GM21526 (cell line): Measurements from ENCODE around the gene STX7.
A peak's percentile ranks its signal among the peaks of the same experiment; 100 is the strongest.

Source experiments
- ATAC-seq: cut with Tn5 transposase; IDR thresholded peaks from one replicate; pipeline ENCODE4 v1.9.1; 2021; ENCODE audit warnings: moderate library complexity; ENCODE audit not compliant: unreplicated experiment, low FRiP score

STX7 gene

DNA sequence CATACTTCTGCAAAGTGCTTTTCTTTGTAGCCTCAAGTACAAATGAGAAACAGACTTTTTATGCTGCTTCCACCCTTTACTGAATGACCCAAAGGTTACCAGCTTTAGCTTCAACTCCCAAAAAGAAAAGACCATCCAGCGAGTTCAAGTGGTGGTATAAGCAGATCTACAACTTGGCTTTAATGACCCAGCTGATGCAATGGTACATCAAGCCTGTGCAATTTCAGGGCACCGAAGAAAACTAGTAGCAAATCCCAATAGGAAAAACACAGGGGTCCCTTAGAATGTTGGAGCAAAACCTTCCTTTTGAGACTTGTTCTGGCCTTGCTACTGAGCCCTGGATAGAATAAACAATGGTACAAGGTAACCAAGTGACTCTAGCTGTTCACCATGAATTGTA, 33.8 kb downstream of the STX7 start:
- no peak for ATAC-seq

DNA sequence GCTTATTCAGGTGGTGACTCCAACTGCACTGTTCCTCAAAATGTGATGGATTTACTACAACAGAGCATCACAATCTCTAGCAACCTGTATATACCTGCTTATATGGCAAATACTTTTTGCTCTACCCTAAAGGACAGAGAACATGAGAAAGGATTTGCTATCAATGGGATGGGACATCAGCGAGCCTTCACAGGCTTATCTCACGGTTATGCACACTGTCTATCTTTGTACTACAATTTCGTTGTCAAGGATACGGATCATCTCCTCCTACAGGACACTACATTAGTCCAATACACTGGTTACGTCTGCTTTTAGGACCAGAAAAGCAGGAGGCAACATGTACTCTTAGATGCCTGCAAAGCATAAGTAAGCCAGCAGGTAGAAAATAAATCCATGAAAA, 34.2 kb downstream of the STX7 start:
- no peak for ATAC-seq

DNA sequence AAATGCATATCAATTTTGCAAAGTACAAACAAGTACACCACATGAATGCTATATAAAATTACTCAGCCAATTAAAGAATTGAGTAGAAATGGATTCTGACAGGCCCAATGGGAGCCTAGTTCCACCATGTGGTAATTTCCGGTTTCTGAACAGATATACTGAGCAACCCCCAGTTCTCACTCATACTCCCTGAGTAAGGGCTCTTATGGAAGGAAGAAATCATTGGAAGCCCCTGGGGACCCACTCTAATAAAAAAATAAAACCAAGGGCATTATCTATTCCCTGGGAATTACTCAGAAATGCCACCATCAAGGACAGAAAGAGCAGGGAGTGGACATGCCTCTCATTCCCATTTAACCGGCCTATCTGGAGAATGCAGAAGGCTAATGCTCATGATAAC, 34.6 kb downstream of the STX7 start:
- no peak for ATAC-seq

DNA sequence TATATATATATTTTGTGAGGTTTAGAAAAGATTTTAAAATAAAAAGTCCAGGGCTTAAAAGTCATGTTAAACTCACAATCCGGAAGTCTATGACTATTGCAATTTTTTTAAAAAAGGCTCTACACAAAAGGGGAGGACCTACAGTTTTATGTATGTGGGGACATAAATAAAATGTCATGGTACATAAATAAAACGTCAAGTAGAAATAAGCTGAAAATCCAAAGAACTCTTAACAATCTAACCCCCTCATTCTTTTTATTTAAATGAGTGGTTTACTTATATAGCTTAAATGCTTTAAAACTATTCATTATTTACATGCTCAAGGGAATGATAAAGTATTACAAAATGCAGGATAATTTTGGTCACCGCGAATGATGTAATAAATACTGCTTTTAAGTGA, 36.2 kb downstream of the STX7 start:
- ATAC-seq = no peak

DNA sequence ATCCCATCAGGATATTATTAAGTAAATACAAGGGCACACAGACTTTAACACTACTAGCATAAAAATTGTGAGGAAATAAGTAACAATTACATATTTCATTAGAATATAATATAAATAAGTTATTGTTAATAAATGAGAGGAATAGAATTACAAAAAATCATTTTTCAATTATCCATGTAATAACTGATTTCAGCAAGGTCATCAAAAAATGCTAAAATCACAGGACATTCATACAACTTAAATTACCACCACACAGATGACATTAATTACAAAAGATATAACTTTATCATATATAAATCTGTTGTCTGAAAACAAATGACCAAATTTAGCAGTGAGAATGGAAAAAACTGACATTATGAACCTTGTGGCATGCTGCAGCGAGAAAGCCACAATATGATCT, 37.0 kb downstream of the STX7 start:
- no peak for ATAC-seq

GRCh38 chr6:132471787-132472186, 41.1 kb downstream of the STX7 start:
- no peak for ATAC-seq

- no peak for ATAC-seq
These were observed 46.0 kb downstream of the STX7 start for GRCh38 chr6:132466952-132467351.

GRCh38 chr6:132465530-132466485, 47.1 kb downstream of the STX7 start:
- ATAC-seq = peak; percentile 75

- no peak for ATAC-seq
These were observed 48.2 kb downstream of the STX7 start for GRCh38 chr6:132464538-132465256.

DNA sequence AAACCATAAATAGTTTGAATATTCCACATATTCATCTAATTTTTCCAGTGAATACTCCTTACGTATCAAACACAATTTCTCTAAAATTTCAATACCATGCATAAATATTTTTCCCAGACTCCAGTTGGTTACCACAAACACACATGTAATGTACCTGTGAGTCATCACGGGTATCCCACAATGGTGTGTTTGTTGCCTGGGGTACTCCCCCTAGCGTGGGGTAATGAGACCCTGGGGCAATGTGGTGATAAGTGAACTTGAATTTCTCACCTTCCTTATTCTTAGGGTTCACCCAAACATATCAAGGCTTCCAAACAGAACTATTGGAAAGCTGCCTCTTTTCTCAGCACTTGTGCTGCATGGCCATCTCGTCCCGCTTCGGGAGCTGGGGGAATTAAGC, 51.0 kb downstream of the STX7 start:
- ATAC-seq = no peak

GRCh38 chr6:132459605-132459952, 53.3 kb downstream of the STX7 start:
- no peak for ATAC-seq

DNA sequence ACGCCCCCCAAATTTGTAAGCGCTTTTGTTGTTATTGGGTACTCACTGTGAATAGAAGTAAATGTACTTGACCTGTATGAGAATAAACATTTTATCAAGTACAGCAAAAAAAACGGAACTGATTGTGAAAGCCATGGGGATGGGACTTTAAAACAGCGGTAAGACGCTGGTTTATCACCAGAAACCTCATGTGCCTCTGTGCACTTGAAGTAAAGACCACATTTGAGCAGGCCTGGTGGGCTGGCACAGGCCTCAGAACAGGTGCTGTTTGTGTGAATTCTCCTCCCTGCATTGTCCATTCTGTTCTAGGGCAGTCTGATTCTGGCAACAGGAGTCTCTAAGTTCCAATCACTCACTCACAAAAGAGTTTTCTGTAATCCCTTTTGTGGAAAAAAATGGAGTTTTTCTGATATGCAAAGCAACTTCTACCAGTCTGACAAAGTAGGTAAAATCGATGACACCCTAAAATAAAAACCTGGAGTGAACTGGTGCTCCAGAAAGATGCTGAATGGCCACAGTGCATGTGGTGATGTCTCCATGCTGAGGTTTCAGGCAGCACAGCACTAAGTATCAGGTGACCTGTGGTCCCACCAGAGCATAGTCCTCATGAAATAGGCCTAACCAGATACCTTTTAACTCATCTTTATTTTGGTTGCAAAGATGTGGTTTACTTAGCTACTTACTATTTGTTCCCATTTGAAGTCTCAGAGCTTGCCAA, 53.9 kb downstream of the STX7 start:
- ATAC-seq = no peak

DNA sequence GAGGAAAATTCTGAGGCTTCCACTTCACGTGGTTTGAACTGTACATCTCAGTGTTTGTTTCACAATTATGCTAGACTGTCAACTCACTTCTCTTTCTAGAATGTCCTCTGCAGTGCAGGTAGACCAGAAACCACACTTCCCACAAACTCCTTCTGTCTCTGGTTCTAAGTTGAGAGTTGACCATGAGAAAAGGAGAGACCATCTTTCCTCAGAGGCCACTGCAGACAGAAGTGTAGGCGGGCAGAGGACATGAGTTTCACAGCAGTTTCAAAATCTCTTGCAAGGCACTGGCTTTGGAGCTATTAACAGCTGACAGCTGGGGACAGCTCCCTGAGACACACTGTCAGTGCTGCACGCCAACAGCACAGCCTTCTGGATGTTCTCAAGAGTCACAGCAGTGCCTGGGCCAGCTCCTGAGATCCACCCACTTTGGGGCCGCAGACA, 56.2 kb downstream of the STX7 start:
- peak; percentile 96 for ATAC-seq

GRCh38 chr6:132446855-132447241, 66.1 kb downstream of the STX7 start:
- ATAC-seq = no peak

DNA sequence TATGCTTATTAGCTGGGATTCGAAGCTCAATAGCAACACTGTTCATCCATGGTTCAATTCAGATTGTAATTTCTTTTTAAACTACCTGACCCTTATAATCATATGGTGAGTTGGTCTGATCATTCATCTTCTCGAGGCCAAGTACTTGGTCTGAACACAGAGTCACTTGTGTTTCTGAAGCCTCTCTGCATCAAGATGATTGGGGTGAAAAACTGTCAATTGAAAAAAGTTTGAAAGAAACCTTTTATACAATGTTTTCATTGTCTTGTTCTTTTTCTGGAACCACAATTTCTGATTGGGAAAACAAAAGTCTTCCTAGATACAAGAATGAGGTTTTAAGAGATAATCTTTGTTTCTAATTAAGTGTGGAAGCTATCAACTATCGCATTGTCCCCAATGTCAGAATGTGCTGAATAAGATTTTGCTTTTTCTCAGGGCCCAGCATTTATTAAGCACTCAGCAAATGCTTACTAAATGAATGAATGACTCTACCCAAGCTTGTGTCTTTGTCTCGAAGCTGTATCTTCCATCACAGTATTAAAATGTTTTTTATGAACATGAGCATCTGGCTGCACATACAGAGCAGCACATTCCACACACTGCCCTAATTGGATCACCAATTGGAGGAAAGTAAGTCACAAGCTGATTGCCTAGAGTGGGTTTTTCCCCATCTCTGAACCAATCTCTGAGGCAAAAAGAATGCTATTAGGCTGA, 66.6 kb downstream of the STX7 start:
- no peak for ATAC-seq

DNA sequence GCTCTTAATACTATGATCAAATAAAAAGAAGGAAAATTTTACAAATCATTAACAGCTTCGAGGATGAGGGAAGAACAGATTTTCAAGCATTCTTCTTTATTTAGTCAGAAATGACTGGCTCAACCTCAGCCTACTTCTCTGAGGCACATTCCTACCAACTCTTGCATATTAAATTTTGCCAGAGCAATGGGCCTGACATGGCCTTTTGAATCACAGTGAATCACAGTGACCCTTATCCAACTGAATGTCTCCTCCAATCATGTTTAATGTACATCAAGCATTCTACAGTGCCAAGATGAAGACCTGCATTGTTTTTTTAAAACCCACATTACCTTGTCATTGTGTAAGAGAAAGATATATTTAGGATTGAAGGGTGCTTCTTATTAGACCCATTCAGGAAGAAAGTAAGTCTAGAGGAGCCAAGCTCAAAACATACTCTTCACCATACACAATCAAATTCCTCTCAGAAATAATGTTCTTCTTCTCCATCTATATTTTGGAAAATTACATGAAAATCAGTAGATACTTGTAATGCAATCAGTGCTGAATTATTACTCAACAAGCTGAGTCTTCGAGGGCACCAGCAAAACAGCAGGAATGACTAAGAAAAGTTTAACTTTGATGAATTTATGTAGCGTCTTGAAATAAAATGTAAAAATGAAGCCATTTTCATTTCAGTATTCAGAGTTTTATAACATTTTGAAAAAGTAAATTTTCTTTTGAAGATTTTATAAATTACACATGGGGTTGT, 67.5 kb downstream of the STX7 start:
- no peak for ATAC-seq

DNA sequence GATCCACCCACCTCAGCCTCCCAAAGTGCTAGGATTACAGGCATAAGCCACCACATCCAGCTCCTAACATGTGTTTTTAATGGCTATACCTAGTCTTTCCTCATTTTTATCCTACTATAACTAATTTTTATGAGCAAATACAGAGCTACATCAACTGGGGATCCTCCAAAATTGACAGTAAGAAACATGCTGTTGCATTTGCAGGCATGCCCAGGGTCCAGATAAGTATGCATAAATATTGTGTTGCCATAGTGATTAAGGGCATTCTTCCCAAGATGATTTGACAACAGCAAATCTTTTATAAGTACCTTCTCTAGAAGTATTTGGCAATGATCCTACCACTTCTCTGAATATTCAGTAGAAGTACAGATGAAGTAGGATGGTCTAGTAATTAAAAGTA, 69.7 kb downstream of the STX7 start:
- no peak for ATAC-seq

DNA sequence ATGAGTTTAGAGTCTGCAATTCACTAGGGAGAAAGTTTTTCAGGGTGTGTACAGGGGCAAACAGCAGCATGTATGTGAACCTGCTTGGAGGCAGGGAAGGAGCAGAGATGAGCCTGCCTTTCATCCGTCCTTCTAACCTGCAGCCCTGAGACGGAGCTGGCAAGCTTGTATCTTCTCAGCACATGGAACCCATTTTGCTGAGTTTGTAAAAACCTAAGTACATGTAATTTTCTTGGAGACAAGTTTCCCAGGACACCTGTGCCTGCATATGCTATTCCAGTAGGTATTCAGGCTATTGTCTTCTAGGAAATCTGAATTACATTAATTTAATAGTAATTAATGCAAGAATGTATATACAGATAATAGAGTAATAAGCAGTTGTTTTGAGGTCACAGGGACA, 82.8 kb downstream of the STX7 start:
- no peak for ATAC-seq

DNA sequence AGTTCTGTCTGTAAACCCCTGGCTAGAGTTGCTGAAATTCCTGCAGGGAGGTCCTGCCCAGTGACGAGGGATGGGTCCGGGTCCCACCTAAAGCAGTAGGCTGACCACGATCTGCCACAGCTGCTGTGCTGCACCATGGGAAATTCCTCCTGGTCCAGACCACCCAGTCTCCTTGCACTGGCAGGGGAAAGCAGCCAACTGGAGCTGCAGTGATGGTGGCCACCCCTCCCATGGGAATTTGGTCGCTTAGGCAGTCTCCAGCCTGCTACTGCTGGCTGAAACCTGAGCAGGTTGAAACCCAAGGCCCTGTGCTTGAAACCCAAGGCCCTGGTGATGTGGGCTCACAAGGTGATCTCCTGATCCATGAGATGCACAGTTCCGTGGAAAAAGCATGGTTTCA, 87.7 kb downstream of the STX7 start:
- ATAC-seq = no peak

DNA sequence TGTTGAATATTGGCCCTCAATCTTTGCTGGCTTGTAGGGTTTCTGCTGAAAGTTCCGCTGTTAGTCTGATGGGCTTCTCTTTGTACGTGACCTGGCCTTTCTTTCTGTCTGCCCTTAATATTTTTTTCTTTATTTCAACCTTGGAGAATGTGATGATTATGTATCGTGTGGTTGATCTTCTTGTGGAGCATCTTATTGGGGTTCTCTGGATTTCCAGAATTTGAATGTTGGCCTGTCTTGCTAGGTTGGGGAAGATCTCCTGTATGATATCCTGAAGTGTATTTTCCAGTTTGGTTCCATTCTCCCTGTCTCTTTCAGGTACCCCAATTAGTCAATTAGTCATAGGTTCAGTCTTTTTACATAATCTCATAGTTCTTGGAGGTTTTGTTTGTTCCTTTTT, 89.1 kb downstream of the STX7 start:
- no peak for ATAC-seq
